HCT116 (cell line): ENCODE results near the gene PTGDS. TPM values are rescaled to one million over a fixed set of nuclear protein-coding genes. Genes with fewer than 3 reads are reported as not detected.
A peak's percentile ranks its signal among the peaks of the same experiment; 100 is the strongest.

ENCODE experiments used
- ATAC-seq: fragments of 200-7000 bp; cut with Tn5 transposase; 2 replicates; pipeline ENCODE4 v1.9.1; 2020; ENCODE audit warnings: mild to moderate bottlenecking, moderate library complexity
- BruUV-seq: library from RNA; stranded (reverse); fragments of 400-500 nt; replicated peaks from 2 replicates; lab custom pipeline; 2021; lab: Mats Ljungman, UMichigan
- CTCF ChIA-PET: fragments of 300-600 bp; sonication (Branson Sonifier 250); formaldehyde crosslinking; loops from one replicate; lab custom pipeline; 2021; ENCODE audit warnings: antibody characterized with exemption; lab: Charles Lee
- POLR2A ChIA-PET: fragments of 300-600, 350-600 bp; sonication (Branson Sonifier 250); formaldehyde crosslinking; loops from one replicate; lab custom pipeline; 2021; ENCODE audit warnings: antibody characterized with exemption; lab: Charles Lee
- RAD21 ChIA-PET, 2 experiments: fragments of 300-600 bp; sonication (Branson Sonifier 250); formaldehyde crosslinking; loops; one replicate each; lab custom pipeline; 2023; ENCODE audit warnings: low total read pairs in 2 of 2; ENCODE audit not compliant: uncharacterized antibody in 2 of 2, unreplicated experiment in 2 of 2, low non-redundant PET in 1 of 2; lab: Charles Lee
- DNase-seq: peaks from one replicate; pipeline ENCODE4 v3.0.0-alpha.2; 2010; ENCODE audit warnings: low read depth, low spot score
- H2AFZ ChIP-seq: fragments of 200-600 bp; shearing (Covaris generic), sonication (generic); 2 replicates; pipeline ENCODE4 v1.6.1; 2017; ENCODE audit warnings: low read depth, mixed run types, mixed read lengths, antibody characterized with exemption, low read length; ENCODE audit not compliant: poor library complexity, severe bottlenecking
- H3K27ac ChIP-seq: 2 replicates; pipeline ENCODE4 v1.5.1; 2012; ENCODE audit warnings: low read depth, low read length
- H3K27me3 ChIP-seq: fragments of 200-600 bp; sonication (generic); 2 replicates; pipeline ENCODE4 v1.6.1; 2016; ENCODE audit warnings: mixed run types, low read length, mixed read lengths; ENCODE audit not compliant: insufficient read depth
- H3K36me3 ChIP-seq, 2 experiments: fragments of 200-500 bp in 1 of 2; fragments of 200-600 bp in 1 of 2; sonication (Bioruptor generic) in 1 of 2; sonication (generic) in 1 of 2; 2 replicates each; pipeline versions ENCODE4 v1.5.1 to v1.6.1; 2014 to 2016; ENCODE audit warnings: low read length in 2 of 2, inconsistent platforms in 1 of 2, mixed read lengths in 1 of 2, mixed run types in 1 of 2; ENCODE audit not compliant: insufficient read depth in 2 of 2, control insufficient read depth in 1 of 2
- H3K4me1 ChIP-seq, 2 experiments: fragments of 200-600 bp in 1 of 2; sonication (generic) in 1 of 2; 2 replicates each; pipeline versions ENCODE4 v1.5.1 to v1.6.1; 2012 to 2017; ENCODE audit warnings: low read length in 2 of 2, inconsistent platforms in 1 of 2, mild to moderate bottlenecking in 1 of 2, mixed read lengths in 1 of 2, mixed run types in 1 of 2, moderate library complexity in 1 of 2; ENCODE audit not compliant: insufficient read depth in 2 of 2, control insufficient read depth in 1 of 2
- H3K4me2 ChIP-seq: fragments of 200-600 bp; sonication (generic); 2 replicates; pipeline ENCODE4 v1.6.1; 2017; ENCODE audit warnings: mixed run types, low read length, mixed read lengths
- H3K4me3 ChIP-seq, 2 experiments: fragments of 200-600 bp in 1 of 2; sonication (generic) in 1 of 2; replicated peaks in 1 of 2; 2 replicates each; pipeline ENCODE4 v1.5.1; 2011 to 2016; ENCODE audit warnings: low read length in 2 of 2, control low read depth in 1 of 2, low read depth in 1 of 2, mild to moderate bottlenecking in 1 of 2, mixed read lengths in 1 of 2, mixed run types in 1 of 2
- H3K79me2 ChIP-seq: fragments of 200-600 bp; sonication (generic); 2 replicates; pipeline ENCODE4 v1.6.1; 2017; ENCODE audit warnings: mild to moderate bottlenecking, mixed run types, low read length, moderate library complexity, mixed read lengths; ENCODE audit not compliant: insufficient read depth
- H3K9ac ChIP-seq: fragments of 200-600 bp; sonication (generic); 2 replicates; pipeline ENCODE4 v1.6.1; 2016; ENCODE audit warnings: low read length, mixed read lengths
- H3K9me2 ChIP-seq: fragments of 200-600 bp; sonication (generic), shearing (Covaris generic); 2 replicates; pipeline ENCODE4 v1.6.1; 2017; ENCODE audit warnings: mixed run types, mild to moderate bottlenecking, moderate library complexity; ENCODE audit not compliant: insufficient read depth
- H3K9me3 ChIP-seq, 2 experiments: fragments of 200-500 bp in 1 of 2; fragments of 200-600 bp in 1 of 2; sonication (Bioruptor generic) in 1 of 2; sonication (generic) in 1 of 2; 2 replicates each; pipeline ENCODE4 v1.6.1; 2014 to 2017; ENCODE audit warnings: low read length in 2 of 2, mixed read lengths in 2 of 2, inconsistent platforms in 1 of 2, low read depth in 1 of 2, mild to moderate bottlenecking in 1 of 2, mixed run types in 1 of 2, moderate library complexity in 1 of 2; ENCODE audit not compliant: control insufficient read depth in 1 of 2, insufficient read depth in 1 of 2
- H4K20me1 ChIP-seq: fragments of 200-600 bp; sonication (generic), shearing (Covaris generic); 2 replicates; pipeline ENCODE4 v1.6.1; 2017; ENCODE audit warnings: mixed run types, mild to moderate bottlenecking, moderate library complexity; ENCODE audit not compliant: insufficient read depth
- ATF3 ChIP-seq: IDR thresholded peaks from 2 replicates; pipeline ENCODE4 v1.6.1; 2012
- CEBPB ChIP-seq: IDR thresholded peaks from 2 replicates; pipeline ENCODE4 v1.6.1; 2012; ENCODE audit warnings: low read depth
- ELF1 ChIP-seq: IDR thresholded peaks from 2 replicates; pipeline ENCODE4 v1.6.1; 2012; ENCODE audit warnings: low read depth, borderline replicate concordance
- EZH2 ChIP-seq: fragments of 200-600 bp; sonication (generic); IDR thresholded peaks from 2 replicates; pipeline ENCODE4 v1.6.1; 2017; ENCODE audit warnings: antibody characterized with exemption, mixed run types
- EZH2phosphoT487 ChIP-seq: fragments of 200-600 bp; IDR thresholded peaks from 2 replicates; pipeline ENCODE4 v1.6.1; 2018; ENCODE audit warnings: antibody characterized with exemption, borderline replicate concordance
- MAX ChIP-seq: IDR thresholded peaks from 2 replicates; pipeline ENCODE4 v1.6.1; 2012
- POLR2A ChIP-seq: IDR thresholded peaks from 2 replicates; pipeline ENCODE4 v1.7.0; 2011; ENCODE audit warnings: borderline replicate concordance; ENCODE audit not compliant: insufficient read depth, insufficient read length; ENCODE audit errors: extremely low read depth
- SIN3A ChIP-seq: IDR thresholded peaks from 2 replicates; pipeline ENCODE4 v1.6.1; 2012; ENCODE audit warnings: low read depth
- SRF ChIP-seq: IDR thresholded peaks from 2 replicates; pipeline ENCODE4 v1.6.1; 2012; ENCODE audit warnings: low read depth
- TCF7L2 ChIP-seq: IDR thresholded peaks from 2 replicates; pipeline ENCODE4 v1.7.0; 2011; ENCODE audit warnings: borderline replicate concordance, inconsistent platforms; ENCODE audit not compliant: insufficient read depth, insufficient read length; ENCODE audit errors: extremely low read depth
- YY1 ChIP-seq: IDR thresholded peaks from 2 replicates; pipeline ENCODE4 v1.6.1; 2011; ENCODE audit warnings: low read length, low read depth, moderate library complexity, mild to moderate bottlenecking; ENCODE audit not compliant: insufficient replicate concordance; ENCODE audit errors: extremely low read depth
- ZFX ChIP-seq: fragments of 450-650 bp; IDR thresholded peaks from 2 replicates; pipeline ENCODE4 v1.6.1; 2017
- ZNF274 ChIP-seq: fragments of 200-500 bp; sonication (Bioruptor generic); IDR thresholded peaks from 2 replicates; pipeline ENCODE4 v1.6.1; 2014; ENCODE audit warnings: mild to moderate bottlenecking, low read depth, low read length, inconsistent platforms
- intact Hi-C: fragments of 100-400 bp; cut with micrococcal nuclease; formaldehyde crosslinking; loops from 2 replicates; pipeline ENCODE4 v1.10.0; 2022
- total RNA-seq: library from RNA; stranded (reverse); gene quantifications from one replicate; pipeline ENCODE4 v1.2.1, GENCODE V29; 2021; ENCODE audit not compliant: unreplicated experiment
- TF ChIP-seq, protein P1 (sequence below), 3 experiments: fragments of 200-600 bp in 1 of 3; sonication (generic) in 1 of 3; IDR thresholded peaks in 2 of 3; conservative IDR thresholded peaks in 1 of 3; 2 replicates each; pipeline ENCODE4 v1.5.1; 2012 to 2017; ENCODE audit warnings: low read depth in 2 of 3, low read length in 2 of 3, antibody characterized with exemption in 1 of 3, borderline replicate concordance in 1 of 3, control low read depth in 1 of 3, mild to moderate bottlenecking in 1 of 3, mixed read lengths in 1 of 3, mixed run types in 1 of 3, moderate library complexity in 1 of 3; ENCODE audit not compliant: insufficient read depth in 1 of 3

Gene PTGDS
- total RNA-seq, 1 experiment from 2014 or later, result 3.1 TPM

DNA sequence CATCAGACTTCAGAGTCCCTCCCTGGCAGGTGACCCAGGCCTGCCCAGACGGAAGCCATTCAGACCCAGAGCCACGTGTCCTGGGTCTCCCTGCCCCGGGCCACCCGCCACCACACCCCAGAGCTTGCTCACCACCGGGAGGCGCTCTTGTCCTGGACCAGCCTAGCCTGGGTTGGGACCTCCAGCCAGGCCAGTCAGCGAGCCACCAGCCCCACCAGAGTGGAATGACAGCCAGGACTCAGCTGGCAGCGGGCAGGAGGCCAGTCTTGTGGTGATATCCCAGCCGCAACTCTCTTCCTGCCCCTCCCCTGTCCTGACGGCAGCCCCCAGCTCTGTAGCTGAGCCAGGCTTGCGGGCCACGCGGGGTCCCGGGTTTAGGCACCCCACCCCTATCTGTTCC is 1.7 kb upstream of the PTGDS start:
- Histone ChIP-seq H3K4me3 (no peak overlapping the region), H2AFZ (no peak overlapping the region), H3K9me2 (no peaks in the 10 kb centered on the region), H3K9me3 (no peaks in the 10 kb centered on the region), H3K27me3 (no peaks in the 10 kb centered on the region), H3K9ac (no peak overlapping the region), H3K79me2 (no peaks in the 10 kb centered on the region), H3K27ac (no peak overlapping the region; the same call in 1 of the 2 replicates), H3K36me3 (no peaks in the 10 kb centered on the region), H3K4me1 (peaks cover 2 to 32% of the 10 kb centered on the region in 2 experiments; a peak in 3 of 4 replicates), H3K4me2 (peak overlapping the region; percentile 32), H4K20me1 (no peaks in the 10 kb centered on the region)
- no peak for TF ChIP-seq ZFX
- TF ChIP-seq, protein P1, sequence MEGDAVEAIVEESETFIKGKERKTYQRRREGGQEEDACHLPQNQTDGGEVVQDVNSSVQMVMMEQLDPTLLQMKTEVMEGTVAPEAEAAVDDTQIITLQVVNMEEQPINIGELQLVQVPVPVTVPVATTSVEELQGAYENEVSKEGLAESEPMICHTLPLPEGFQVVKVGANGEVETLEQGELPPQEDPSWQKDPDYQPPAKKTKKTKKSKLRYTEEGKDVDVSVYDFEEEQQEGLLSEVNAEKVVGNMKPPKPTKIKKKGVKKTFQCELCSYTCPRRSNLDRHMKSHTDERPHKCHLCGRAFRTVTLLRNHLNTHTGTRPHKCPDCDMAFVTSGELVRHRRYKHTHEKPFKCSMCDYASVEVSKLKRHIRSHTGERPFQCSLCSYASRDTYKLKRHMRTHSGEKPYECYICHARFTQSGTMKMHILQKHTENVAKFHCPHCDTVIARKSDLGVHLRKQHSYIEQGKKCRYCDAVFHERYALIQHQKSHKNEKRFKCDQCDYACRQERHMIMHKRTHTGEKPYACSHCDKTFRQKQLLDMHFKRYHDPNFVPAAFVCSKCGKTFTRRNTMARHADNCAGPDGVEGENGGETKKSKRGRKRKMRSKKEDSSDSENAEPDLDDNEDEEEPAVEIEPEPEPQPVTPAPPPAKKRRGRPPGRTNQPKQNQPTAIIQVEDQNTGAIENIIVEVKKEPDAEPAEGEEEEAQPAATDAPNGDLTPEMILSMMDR (IDR thresholded peaks at IDR 0.05 in 2 of 3, conservative IDR thresholded peaks at IDR 0.05 in 1 of 3; ENCODE audit: borderline replicate concordance in 1 of 3, insufficient read depth in 1 of 3, low read depth in 2 of 3, low read length in 2 of 3), result peak in 2 of 3 experiments; percentile 43 to 55; a peak in 5 of 6 replicates
- intact Hi-C loops, result no loop called here
- ATAC-seq (no peak), DNase-seq (no peak)
- ChIA-PET CTCF (interaction anchor here (1.0 to 2.0 kb wide), 4 partner anchors 10 to 93 kb away, joined by 3 to 8 read pairs (median 6); partner anchors contain the start of gene PAXX), RAD21 (no interaction called here), POLR2A (no interaction called here)
- BruUV-seq, result no TSS peak

DNA sequence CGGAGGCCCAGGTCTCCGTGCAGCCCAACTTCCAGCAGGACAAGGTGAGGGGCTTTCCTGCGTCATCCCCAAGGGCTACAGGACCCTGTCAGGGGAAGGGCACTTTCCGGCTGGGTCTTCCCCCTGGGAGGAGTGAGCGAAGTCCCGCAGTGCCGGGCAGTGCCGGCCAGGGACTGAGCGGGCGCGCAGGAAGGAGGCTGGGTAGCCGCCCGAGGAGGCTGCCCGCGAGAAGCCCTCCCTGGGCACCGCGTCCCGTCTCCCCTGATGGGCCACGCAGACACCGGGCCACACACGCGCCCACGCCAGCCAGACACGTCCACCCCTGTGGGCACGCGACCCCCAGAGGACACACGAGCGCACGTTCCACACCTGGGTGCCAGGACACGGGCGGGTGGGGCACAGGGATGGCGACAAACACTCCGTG is 357 bp downstream of the PTGDS start:
- peak overlapping the region; percentile 40; the same call in 1 of the 2 replicates for H3K9ac ChIP-seq
- H3K4me1 ChIP-seq, result peaks cover 2 to 32% of the 10 kb centered on the region in 2 experiments; a peak in 3 of 4 replicates
- ChIA-PET POLR2A (interaction anchor here (0.6 to 1.4 kb wide), 4 partner anchors 8 to 482 kb away, joined by 3 to 6 read pairs (median 6); partner anchors contain the start of gene PAXX), RAD21 (no interaction called here), CTCF (interaction anchor here (1.0 to 3.0 kb wide), 5 partner anchors 13 to 104 kb away, joined by 3 to 11 read pairs (median 6); no protein-coding TSS in a partner anchor)
- H3K9me3 ChIP-seq, result no peaks in the 10 kb centered on the region
- peak overlapping the region; percentile 67 for H3K4me2 ChIP-seq
- no peaks in the 10 kb centered on the region for H3K36me3 ChIP-seq
- H3K27me3 ChIP-seq, result no peaks in the 10 kb centered on the region
- intact Hi-C loops, result no loop called here
- H3K27ac ChIP-seq, result peak overlapping the region; percentile 51; the same call in 1 of the 2 replicates
- no TSS peak for BruUV-seq
- no peaks in the 10 kb centered on the region for H3K79me2 ChIP-seq
- DNase-seq (no peak), ATAC-seq (no peak)
- H4K20me1 ChIP-seq, result no peaks in the 10 kb centered on the region
- no peak overlapping the region for H2AFZ ChIP-seq
- H3K4me3 ChIP-seq, result peak overlapping the region in 1 of 2 experiments; percentile 46; a peak in 3 of 4 replicates
- TF ChIP-seq EZH2 (no peak), POLR2A (no peak), SIN3A (no peak), ELF1 (no peak), ZFX (no peak), ATF3 (no peak), ZNF274 (no peak), MAX (no peak), TCF7L2 (no peak), YY1 (no peak), EZH2phosphoT487 (no peak), SRF (no peak), CEBPB (no peak)
- TF ChIP-seq, protein P1 (IDR thresholded peaks at IDR 0.05 in 2 of 3, conservative IDR thresholded peaks at IDR 0.05 in 1 of 3; ENCODE audit: borderline replicate concordance in 1 of 3, insufficient read depth in 1 of 3, low read depth in 2 of 3, low read length in 2 of 3), result no peak
- no peaks in the 10 kb centered on the region for H3K9me2 ChIP-seq
